AG04450 (cell line): Measurements from ENCODE around the gene SPRED3. TPM values are rescaled to one million over a fixed set of nuclear protein-coding genes. Genes with fewer than 3 reads are reported as not detected.
A peak's percentile ranks its signal among the peaks of the same experiment; 100 is the strongest.

Experiments used
- CTCF ChIA-PET: fragments of 300-600, 350-600 bp; formaldehyde crosslinking; extraction: SDS; loops from one replicate; lab custom pipeline; 2022; ENCODE audit warnings: antibody characterized with exemption, inconsistent platforms; lab: Charles Lee
- POLR2A ChIA-PET: fragments of 350-600 bp; formaldehyde crosslinking; extraction: SDS; loops from one replicate; lab custom pipeline; 2021; ENCODE audit warnings: antibody characterized with exemption, inconsistent platforms; lab: Yijun Ruan, JAX
- DNase-seq: peaks from one replicate; pipeline ENCODE4 v3.0.0-alpha.2; 2011; ENCODE audit warnings: low read depth, low spot score
- H3K27ac ChIP-seq: one replicate; pipeline ENCODE4 v1.5.1; 2012; ENCODE audit warnings: low read depth, low read length, control low read depth
- H3K27me3 ChIP-seq: one replicate; pipeline ENCODE4 v1.6.0; 2012; ENCODE audit warnings: low read length; ENCODE audit not compliant: control insufficient read depth, insufficient read depth
- H3K4me3 ChIP-seq: 2 replicates; pipeline ENCODE4 v1.5.1; 2011; ENCODE audit warnings: mild to moderate bottlenecking, low read depth, low read length, control low read depth
- H3K9me3 ChIP-seq: 2 replicates; pipeline ENCODE4 v1.5.1; 2012; ENCODE audit warnings: low read length; ENCODE audit not compliant: control insufficient read depth, insufficient read depth
- polyA plus RNA-seq: library from polyadenylated mRNA; depleted of rRNA; stranded (reverse); fragments of >200 nt; gene quantifications from 2 replicates; pipeline ENCODE4 v1.2.3, GENCODE V29; 2011
- TF ChIP-seq, protein P1 (sequence below): IDR thresholded peaks from 2 replicates; pipeline ENCODE4 v1.5.1; 2011; ENCODE audit warnings: low read depth, low read length, control low read depth, inconsistent platforms

Gene SPRED3
- polyA plus RNA-seq, 1 experiment, result 2.5 TPM

DNA sequence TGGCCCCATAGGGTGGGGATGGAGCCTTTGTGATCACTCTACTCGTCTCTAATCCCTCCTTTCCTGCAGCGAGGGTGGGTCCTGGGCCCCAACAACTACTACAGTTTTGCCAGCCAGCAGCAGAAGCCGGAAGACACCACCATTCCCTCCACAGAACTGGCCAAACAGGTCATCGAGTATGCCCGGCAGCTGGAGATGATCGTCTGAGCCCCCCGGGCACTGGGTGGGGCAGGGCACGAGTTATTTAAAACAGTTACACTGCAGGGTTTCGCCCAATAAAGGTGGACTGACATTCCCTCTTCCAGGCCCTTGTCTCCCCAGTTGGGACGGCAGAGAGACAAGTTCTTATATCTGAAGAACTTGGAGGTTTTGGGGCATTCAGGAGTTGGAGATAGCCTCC is 5.3 kb upstream of the SPRED3 start:
- Histone ChIP-seq H3K9me3 (peaks cover 4% of the 10 kb centered on the region; the same call in 1 of the 2 replicates), H3K27ac (no peak overlapping the region), H3K27me3 (no peaks in the 10 kb centered on the region), H3K4me3 (no peak overlapping the region)
- POLR2A ChIA-PET, result no interaction called here
- DNase-seq, result no peak
- TF ChIP-seq, protein P1, sequence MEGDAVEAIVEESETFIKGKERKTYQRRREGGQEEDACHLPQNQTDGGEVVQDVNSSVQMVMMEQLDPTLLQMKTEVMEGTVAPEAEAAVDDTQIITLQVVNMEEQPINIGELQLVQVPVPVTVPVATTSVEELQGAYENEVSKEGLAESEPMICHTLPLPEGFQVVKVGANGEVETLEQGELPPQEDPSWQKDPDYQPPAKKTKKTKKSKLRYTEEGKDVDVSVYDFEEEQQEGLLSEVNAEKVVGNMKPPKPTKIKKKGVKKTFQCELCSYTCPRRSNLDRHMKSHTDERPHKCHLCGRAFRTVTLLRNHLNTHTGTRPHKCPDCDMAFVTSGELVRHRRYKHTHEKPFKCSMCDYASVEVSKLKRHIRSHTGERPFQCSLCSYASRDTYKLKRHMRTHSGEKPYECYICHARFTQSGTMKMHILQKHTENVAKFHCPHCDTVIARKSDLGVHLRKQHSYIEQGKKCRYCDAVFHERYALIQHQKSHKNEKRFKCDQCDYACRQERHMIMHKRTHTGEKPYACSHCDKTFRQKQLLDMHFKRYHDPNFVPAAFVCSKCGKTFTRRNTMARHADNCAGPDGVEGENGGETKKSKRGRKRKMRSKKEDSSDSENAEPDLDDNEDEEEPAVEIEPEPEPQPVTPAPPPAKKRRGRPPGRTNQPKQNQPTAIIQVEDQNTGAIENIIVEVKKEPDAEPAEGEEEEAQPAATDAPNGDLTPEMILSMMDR, result no peak
- CTCF ChIA-PET, result no interaction called here

DNA sequence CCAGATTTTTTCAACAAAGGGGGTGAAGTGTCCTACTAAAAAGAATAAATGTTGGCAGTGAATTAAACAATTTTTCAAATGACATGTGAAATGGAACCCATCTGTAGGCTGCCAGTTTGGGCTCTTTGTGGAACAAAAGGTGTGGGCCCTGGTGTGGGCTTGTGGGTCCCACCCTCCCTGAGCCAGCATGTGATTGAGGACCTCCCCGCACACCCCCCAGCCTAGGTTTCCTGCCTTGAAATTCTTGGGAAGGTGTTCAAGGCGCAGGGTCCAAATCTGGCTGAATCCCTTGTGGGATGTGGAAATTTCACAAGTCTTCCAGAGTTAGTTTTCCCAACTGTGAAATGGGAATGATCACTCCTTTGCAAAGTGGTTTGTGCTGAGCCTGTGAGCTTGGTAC is 4.8 kb upstream of the SPRED3 start:
- no peaks in the 10 kb centered on the region for H3K27me3 ChIP-seq
- POLR2A ChIA-PET, result no interaction called here
- no peak for DNase-seq
- TF ChIP-seq, protein P1, result no peak
- no peak overlapping the region for H3K4me3 ChIP-seq
- no peak overlapping the region for H3K27ac ChIP-seq
- CTCF ChIA-PET, result interaction anchor here (0.9 to 2.1 kb wide), 4 partner anchors 8 to 149 kb away, joined by 3 to 10 read pairs (median 7); partner anchors contain the start of gene PSMD8
- peaks cover 4% of the 10 kb centered on the region; the same call in 1 of the 2 replicates for H3K9me3 ChIP-seq

DNA sequence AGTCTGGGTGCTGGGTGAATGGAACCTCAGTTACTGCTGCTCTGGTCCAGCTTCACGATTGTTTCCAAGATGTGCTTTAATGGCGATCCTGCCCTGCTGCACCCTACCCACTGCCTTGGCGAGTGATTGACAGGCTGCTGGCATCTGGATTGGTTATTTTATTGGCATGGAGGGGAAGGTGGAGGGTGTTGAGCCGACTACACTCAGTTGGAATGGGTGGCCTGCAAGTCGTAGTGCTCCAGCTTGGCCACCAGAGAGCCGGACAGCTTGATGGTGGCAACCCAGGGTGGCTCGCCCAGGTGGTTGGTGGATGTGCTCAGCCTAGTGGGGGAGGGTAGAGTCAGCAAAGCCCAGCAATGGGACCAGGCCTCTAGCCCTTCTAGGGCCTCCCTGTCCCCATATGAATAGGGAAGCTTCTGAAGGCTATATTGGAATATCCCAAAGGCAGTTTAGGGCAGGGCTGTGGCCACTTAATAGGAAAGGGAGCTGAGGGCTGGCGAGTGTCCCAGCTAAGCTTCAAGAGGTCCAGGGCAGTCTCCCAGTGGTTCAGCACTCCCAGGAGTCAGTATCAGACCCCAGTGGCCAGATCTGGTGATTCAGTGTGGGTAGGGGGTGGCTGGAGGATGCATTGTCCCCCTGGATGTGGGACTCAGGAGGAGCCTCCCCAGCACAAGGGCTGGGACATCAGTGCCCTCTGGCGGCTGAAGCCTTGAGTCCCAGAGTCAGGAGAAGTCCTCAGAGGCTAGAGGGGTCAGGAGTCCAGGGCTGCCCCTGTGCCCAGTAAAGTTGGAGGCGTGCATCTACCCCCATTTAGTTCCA is 4.1 kb upstream of the SPRED3 start:
- TF ChIP-seq, protein P1, result peak; percentile 57
- no peak for DNase-seq

DNA sequence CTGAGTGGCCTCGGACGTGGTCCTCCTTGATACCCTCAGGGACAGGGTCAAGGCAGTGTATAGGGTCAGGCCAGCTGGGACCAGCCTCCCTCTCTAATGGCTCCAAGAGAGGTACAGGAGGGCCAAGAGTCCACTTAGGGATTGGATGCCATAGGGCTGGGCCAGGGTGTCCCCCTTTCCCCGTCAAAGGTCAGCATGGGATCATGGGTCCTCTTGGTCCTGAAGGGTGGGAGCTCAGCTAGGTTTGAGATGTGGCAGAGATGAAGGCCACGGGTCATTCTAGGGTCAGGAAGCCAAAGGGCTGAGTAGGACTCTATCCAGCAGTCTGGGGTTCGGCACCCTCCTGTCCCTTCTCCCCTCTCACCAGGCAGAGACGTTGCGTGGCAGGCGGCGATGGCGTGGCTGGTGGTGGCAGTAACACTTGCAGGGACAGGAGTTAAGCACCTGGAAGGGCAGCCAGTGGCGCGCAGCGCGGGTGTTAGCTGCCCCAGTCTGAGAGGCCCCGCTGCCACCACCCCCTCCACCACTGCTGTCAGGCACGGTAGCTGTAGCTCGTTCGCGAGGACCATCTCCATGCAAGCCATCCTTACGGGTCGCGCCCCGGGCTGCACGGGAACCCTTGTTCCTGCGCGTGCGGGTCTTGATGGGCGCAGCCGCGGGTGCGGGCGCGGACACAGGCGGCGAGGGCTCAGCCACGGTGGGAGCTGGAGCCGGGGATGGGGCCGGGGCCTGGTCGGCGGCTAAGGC is 3.3 kb upstream of the SPRED3 start:
- no peak for DNase-seq
- Histone ChIP-seq H3K4me3 (no peak overlapping the region), H3K27ac (peak overlapping the region; percentile 21), H3K9me3 (peaks cover 4% of the 10 kb centered on the region; the same call in 1 of the 2 replicates), H3K27me3 (no peaks in the 10 kb centered on the region)
- CTCF ChIA-PET, result interaction anchor here (0.5 to 2.1 kb wide), 6 partner anchors 11 to 448 kb away, joined by 3 to 10 read pairs (median 3); partner anchors contain the start of gene PSMD8
- POLR2A ChIA-PET, result no interaction called here
- TF ChIP-seq, protein P1, result no peak

More for the DNA sequence above, 4.1 kb upstream of the SPRED3 start:
- ChIA-PET CTCF (interaction anchor here (0.9 to 2.1 kb wide), 6 partner anchors 8 to 242 kb away, joined by 3 to 10 read pairs (median 4); partner anchors contain the start of gene PSMD8), POLR2A (no interaction called here)
- peaks cover 4% of the 10 kb centered on the region; the same call in 1 of the 2 replicates for H3K9me3 ChIP-seq
- H3K27me3 ChIP-seq, result no peaks in the 10 kb centered on the region
- H3K4me3 ChIP-seq, result no peak overlapping the region
- H3K27ac ChIP-seq, result peak overlapping the region; percentile 21
